H1 (cell line): Measurements from ENCODE around the gene MSH5. TPM values are rescaled to one million over a fixed set of nuclear protein-coding genes. Genes with fewer than 3 reads are reported as not detected.

Source experiments
- CTCF ChIA-PET: fragments of 300-600 bp; sonication (Branson Sonifier 250); formaldehyde crosslinking; loops from one replicate; lab custom pipeline; 2021; ENCODE audit not compliant: partially characterized antibody; lab: Charles Lee
- POLR2A ChIA-PET: fragments of 300-600 bp; sonication (Branson Sonifier 250); formaldehyde crosslinking; loops from one replicate; lab custom pipeline; 2021; ENCODE audit warnings: inconsistent platforms; ENCODE audit not compliant: partially characterized antibody; lab: Charles Lee
- DNase-seq, 2 experiments: peaks; one replicate each; pipeline versions ENCODE4 v3.0.0 to v3.0.0-alpha.2; 2010 to 2022; ENCODE audit warnings: low spot score in 2 of 2, low read depth in 1 of 2, mixed read lengths in 1 of 2
- FAIRE-seq: peaks from 2 replicates; lab custom pipeline; 2011; peaks lifted over from hg19 to GRCh38; lab: Jason Lieb, UNC
- H2AFZ ChIP-seq: 2 replicates; pipeline ENCODE4 v1.8.1; 2012; ENCODE audit warnings: low read length, inconsistent platforms
- H2AK5ac ChIP-seq: 2 replicates; pipeline ENCODE4 v1.6.1; 2013; ENCODE audit warnings: low read depth, low read length
- H2BK120ac ChIP-seq: replicated peaks from 2 replicates; pipeline ENCODE3; 2013; ENCODE audit warnings: low read depth, low read length, inconsistent platforms
- H2BK12ac ChIP-seq: 2 replicates; pipeline ENCODE4 v1.6.1; 2013; ENCODE audit warnings: low read depth, low read length
- H2BK15ac ChIP-seq: 2 replicates; pipeline ENCODE4 v1.6.1; 2013; ENCODE audit warnings: low read length
- H2BK20ac ChIP-seq: 2 replicates; pipeline ENCODE4 v1.6.1; 2013; ENCODE audit warnings: low read length
- H2BK5ac ChIP-seq: 2 replicates; pipeline ENCODE4 v1.6.1; 2013; ENCODE audit warnings: low read depth, low read length
- H3K14ac ChIP-seq: 2 replicates; pipeline ENCODE4 v1.6.1; 2013; ENCODE audit warnings: inconsistent platforms; ENCODE audit not compliant: insufficient read length
- H3K18ac ChIP-seq: 2 replicates; pipeline ENCODE4 v1.6.1; 2013; ENCODE audit warnings: low read length; ENCODE audit errors: extremely low read depth
- H3K23ac ChIP-seq: 2 replicates; pipeline ENCODE4 v1.6.1; 2013; ENCODE audit warnings: inconsistent platforms; ENCODE audit not compliant: insufficient read length
- H3K23me2 ChIP-seq: 2 replicates; pipeline ENCODE4 v1.6.1; 2013; ENCODE audit warnings: low read depth, low read length
- H3K27ac ChIP-seq: 2 replicates; pipeline ENCODE4 v1.6.1; 2011; ENCODE audit warnings: low read depth, low read length, inconsistent platforms
- H3K27me3 ChIP-seq, 4 experiments: replicated peaks in 1 of 4; 1 replicate in 1 of 4; 2 replicates in 3 of 4; pipeline versions ENCODE4 v1.6.1 to v1.8.1; 2011 to 2013; ENCODE audit warnings: low read length in 3 of 4, mild to moderate bottlenecking in 3 of 4, inconsistent platforms in 2 of 4, mixed read lengths in 2 of 4, moderate library complexity in 1 of 4; ENCODE audit not compliant: control insufficient read depth in 3 of 4, insufficient read depth in 3 of 4; ENCODE audit errors: extremely low read depth in 1 of 4
- H3K36me3 ChIP-seq, 4 experiments: 2 replicates each; pipeline versions ENCODE4 v1.6.1 to v1.8.1; 2011 to 2013; ENCODE audit warnings: mild to moderate bottlenecking in 4 of 4, low read length in 3 of 4, moderate library complexity in 2 of 4, control low read depth in 1 of 4, inconsistent platforms in 1 of 4; ENCODE audit not compliant: insufficient read depth in 4 of 4, control insufficient read depth in 2 of 4
- H3K4ac ChIP-seq: replicated peaks from 2 replicates; pipeline ENCODE3; 2013; ENCODE audit warnings: low read length, low read depth, mixed read lengths, inconsistent platforms; ENCODE audit not compliant: insufficient read length
- H3K4me1 ChIP-seq, 4 experiments: replicated peaks in 1 of 4; 1 replicate in 1 of 4; 2 replicates in 3 of 4; pipeline versions ENCODE4 v1.6.1 to v1.8.1; 2011 to 2013; ENCODE audit warnings: low read length in 3 of 4, inconsistent platforms in 2 of 4, mixed read lengths in 1 of 4; ENCODE audit not compliant: insufficient read depth in 4 of 4, control insufficient read depth in 3 of 4
- H3K4me2 ChIP-seq, 2 experiments: 2 replicates each; pipeline versions ENCODE4 v1.6.1 to v1.8.1; 2011 to 2013; ENCODE audit warnings: low read depth in 2 of 2, low read length in 2 of 2, control low read depth in 1 of 2, inconsistent platforms in 1 of 2, mild to moderate bottlenecking in 1 of 2; ENCODE audit not compliant: insufficient read depth in 1 of 2
- H3K4me3 ChIP-seq, 4 experiments: fragments of 200-600, 300-600 bp in 1 of 4; sonication (generic), shearing (Covaris generic), sonication (Bioruptor Twin) in 1 of 4; 2 replicates each; pipeline versions ENCODE4 v1.5.1 to v1.8.1; 2011 to 2016; ENCODE audit warnings: low read length in 4 of 4, low read depth in 3 of 4, control low read depth in 2 of 4, inconsistent platforms in 2 of 4, mild to moderate bottlenecking in 2 of 4, mixed read lengths in 1 of 4, moderate library complexity in 1 of 4; ENCODE audit not compliant: insufficient read depth in 2 of 4; ENCODE audit errors: extremely low read depth in 1 of 4
- H3K56ac ChIP-seq: replicated peaks from 2 replicates; pipeline ENCODE3; 2013; ENCODE audit warnings: low read depth, mild to moderate bottlenecking, mixed read lengths, low read length, inconsistent platforms; ENCODE audit not compliant: insufficient read length
- H3K79me1 ChIP-seq: 2 replicates; pipeline ENCODE4 v1.6.1; 2013; ENCODE audit warnings: low read depth, low read length, control low read depth
- H3K79me2 ChIP-seq, 2 experiments: 2 replicates each; pipeline versions ENCODE4 v1.6.1 to v1.8.1; 2012 to 2013; ENCODE audit warnings: low read length in 2 of 2, mild to moderate bottlenecking in 2 of 2, inconsistent platforms in 1 of 2; ENCODE audit not compliant: insufficient read depth in 2 of 2, control insufficient read depth in 1 of 2
- H3K9ac ChIP-seq, 4 experiments: replicated peaks in 1 of 4; 1 replicate in 1 of 4; 2 replicates in 3 of 4; pipeline versions ENCODE4 v1.6.1 to v1.8.1; 2011 to 2013; ENCODE audit warnings: low read depth in 3 of 4, low read length in 3 of 4, control low read depth in 2 of 4, mild to moderate bottlenecking in 2 of 4, moderate library complexity in 2 of 4, inconsistent platforms in 1 of 4; ENCODE audit errors: extremely low read depth in 1 of 4
- H3K9me3 ChIP-seq, 2 experiments: 2 replicates each; pipeline versions ENCODE4 v1.6.1 to v1.8.1; 2012 to 2013; ENCODE audit warnings: mild to moderate bottlenecking in 2 of 2, moderate library complexity in 2 of 2, control low read depth in 1 of 2, inconsistent platforms in 1 of 2, low read depth in 1 of 2, low read length in 1 of 2, mixed read lengths in 1 of 2; ENCODE audit not compliant: insufficient read depth in 2 of 2
- H4K20me1 ChIP-seq, 2 experiments: replicated peaks in 1 of 2; 2 replicates each; pipeline versions ENCODE3 to v1.8.1; 2011 to 2013; ENCODE audit warnings: inconsistent platforms in 2 of 2, low read length in 2 of 2, mild to moderate bottlenecking in 1 of 2; ENCODE audit not compliant: insufficient read depth in 2 of 2, control insufficient read depth in 1 of 2
- H4K5ac ChIP-seq: 2 replicates; pipeline ENCODE4 v1.6.1; 2013; ENCODE audit warnings: low read length, low read depth, mixed read lengths, inconsistent platforms; ENCODE audit not compliant: insufficient read length
- H4K8ac ChIP-seq: 2 replicates; pipeline ENCODE4 v1.8.0; 2013; ENCODE audit warnings: mild to moderate bottlenecking, moderate library complexity, low read length, inconsistent platforms; ENCODE audit not compliant: insufficient read depth; ENCODE audit errors: extremely low read depth
- H4K91ac ChIP-seq: replicated peaks from 2 replicates; pipeline ENCODE3; 2013; ENCODE audit warnings: low read length, mixed read lengths, inconsistent platforms; ENCODE audit not compliant: insufficient read length
- CHD1 ChIP-seq: IDR thresholded peaks from 2 replicates; pipeline ENCODE4 v1.6.1; 2012; ENCODE audit warnings: low read depth, low read length, improper control_type of control experiment
- EZH2 ChIP-seq: fragments of 200-600 bp; sonication (generic); IDR thresholded peaks from 2 replicates; pipeline ENCODE4 v1.7.1; 2012; ENCODE audit warnings: low read depth, mild to moderate bottlenecking, moderate library complexity, low read length, inconsistent platforms; ENCODE audit not compliant: severe bottlenecking
- HDAC2 ChIP-seq, 2 experiments: fragments of 300-600 bp in 1 of 2; sonication (generic) in 1 of 2; IDR thresholded peaks; 2 replicates each; pipeline ENCODE4 v1.6.1; 2011 to 2012; ENCODE audit warnings: low read depth in 2 of 2, low read length in 2 of 2, mild to moderate bottlenecking in 2 of 2, moderate library complexity in 2 of 2, borderline replicate concordance in 1 of 2, inconsistent platforms in 1 of 2
- JUN ChIP-seq: IDR thresholded peaks from 2 replicates; pipeline ENCODE4 v1.6.1; 2011; ENCODE audit warnings: low read depth, mild to moderate bottlenecking, improper control_type of control experiment, low read length
- MAX ChIP-seq: IDR thresholded peaks from 2 replicates; pipeline ENCODE4 v1.6.1; 2012; ENCODE audit warnings: inconsistent platforms
- POLR2A ChIP-seq, 2 experiments: IDR thresholded peaks; 1 replicate in 1 of 2; 2 replicates in 1 of 2; pipeline ENCODE4 v1.6.1; 2011; ENCODE audit warnings: low read depth in 2 of 2, low read length in 2 of 2, mild to moderate bottlenecking in 2 of 2; ENCODE audit errors: control extremely low read depth in 1 of 2
- POLR2AphosphoS5 ChIP-seq: IDR thresholded peaks from 2 replicates; pipeline ENCODE4 v1.6.1; 2011; ENCODE audit warnings: low read depth, low read length
- POU5F1 ChIP-seq: IDR thresholded peaks from 2 replicates; pipeline ENCODE4 v1.6.1; 2011; ENCODE audit warnings: low read depth, mild to moderate bottlenecking, low read length, moderate library complexity
- RAD21 ChIP-seq, 2 experiments: IDR thresholded peaks in 1 of 2; conservative IDR thresholded peaks in 1 of 2; 2 replicates each; pipeline ENCODE4 v1.6.1; 2011; ENCODE audit warnings: low read depth in 2 of 2, low read length in 2 of 2, improper control_type of control experiment in 1 of 2, inconsistent platforms in 1 of 2, mild to moderate bottlenecking in 1 of 2, moderate library complexity in 1 of 2
- SIRT6 ChIP-seq: IDR thresholded peaks from one replicate; pipeline ENCODE4 v1.7.1; 2012; ENCODE audit warnings: low read length, inconsistent platforms
- TAF1 ChIP-seq: IDR thresholded peaks from 2 replicates; pipeline ENCODE4 v1.6.1; 2011; ENCODE audit warnings: mild to moderate bottlenecking, low read depth, low read length
- TCF12 ChIP-seq: IDR thresholded peaks from 2 replicates; pipeline ENCODE4 v1.6.1; 2011; ENCODE audit warnings: low read depth, mild to moderate bottlenecking, low read length
- TEAD4 ChIP-seq: IDR thresholded peaks from 2 replicates; pipeline ENCODE4 v1.6.1; 2012; ENCODE audit warnings: low read depth, low read length, inconsistent platforms, mixed read lengths
- WGBS, 2 experiments: shearing (Covaris generic) in 1 of 2; methylation state at CpG; one replicate each; pipeline versions ENCODE4 v1.1.6 to v1.1.7; 2013 to 2015; ENCODE audit warnings: low lambda C conversion rate in 2 of 2, mixed read lengths in 2 of 2, inconsistent platforms in 1 of 2, low coverage in 1 of 2, missing lambda C conversion rate in 1 of 2; ENCODE audit not compliant: insufficient replicate concordance in 2 of 2, insufficient coverage in 1 of 2, insufficient read length in 1 of 2; ENCODE audit errors: extremely low coverage in 1 of 2, missing lambda C conversion rate in 1 of 2; 5-methylcytosine and 5-hydroxymethylcytosine counted together
- polyA plus RNA-seq, 7 experiments: library from polyadenylated mRNA; depleted of rRNA in 3 of 7; stranded (reverse) in 5 of 7; unstranded in 2 of 7; fragments of >200 nt in 5 of 7; fragments of 200-250 nt in 2 of 7; gene quantifications; 1 replicate in 5 of 7; 2 replicates in 1 of 7; 4 replicates in 1 of 7; pipeline versions ENCODE4 v1.2.1 to v1.2.3, GENCODE V29; 2011 to 2013; ENCODE audit warnings: missing spikeins in 2 of 7, mixed read lengths in 2 of 7
- total RNA-seq: library from RNA; stranded (reverse); fragmentation: NEBNext Ultra II Directional; extraction: Animal tissue kit (Norgen Biotek cat#: 25700); gene quantifications from 2 replicates; pipeline ENCODE4 v1.2.1, GENCODE V29; 2021

MSH5 gene
- total and polyA plus RNA-seq, 2 of the 8 experiments (the other 6 are each of a cell fraction or from before 2014, with no cell fraction given): 25.3 to 26.5 TPM

- 86% methylated on average over 5 of the region's 5 CpGs; no CpG with 5 or more reads in 1 of the 2 experiments for WGBS, 2 experiments
- CTCF ChIA-PET: interaction anchor here (1.2 to 3.7 kb wide), 3 partner anchors 9 to 43 kb away, joined by 3 to 18 read pairs (median 4); no protein-coding TSS in a partner anchor
- TF ChIP-seq TAF1: no peak
- TF ChIP-seq TEAD4: no peak
- TF ChIP-seq POLR2A (IDR thresholded peaks at IDR 0.05; ENCODE audit: control extremely low read depth in 1 of 2, low read depth in 2 of 2, low read length in 2 of 2): no peak
- TF ChIP-seq POLR2AphosphoS5: no peak
- no peak for TF ChIP-seq CHD1
- no peak for TF ChIP-seq EZH2
- TF ChIP-seq RAD21 (IDR thresholded peaks at IDR 0.05 in 1 of 2, conservative IDR thresholded peaks at IDR 0.05 in 1 of 2; ENCODE audit: low read depth in 2 of 2, low read length in 2 of 2): no peak
- no peak for TF ChIP-seq POU5F1
- TF ChIP-seq HDAC2 (IDR thresholded peaks at IDR 0.05; ENCODE audit: borderline replicate concordance in 1 of 2, low read depth in 2 of 2, low read length in 2 of 2): no peak
- TF ChIP-seq SIRT6: no peak
- no peak for TF ChIP-seq MAX
- no peak for TF ChIP-seq TCF12
- no peak for TF ChIP-seq JUN
These were observed 19.5 kb upstream of the MSH5 start for GRCh38 chr6:31720196-31720770.

More at GRCh38 chr6:31720196-31720770, 19.5 kb upstream of the MSH5 start:
- Histone ChIP-seq H3K4me2 (no peak overlapping the region), H2BK12ac (peak overlapping the region; percentile 81; the same call in 1 of the 2 replicates), H3K9me3 (no peaks in the 10 kb centered on the region), H3K23me2 (no peaks in the 10 kb centered on the region), H2BK5ac (no peak overlapping the region), H3K36me3 (no peaks in the 10 kb centered on the region), H4K5ac (no peak overlapping the region), H3K14ac (no peak overlapping the region), H4K20me1 (no peaks in the 10 kb centered on the region), H2AK5ac (no peak overlapping the region), H3K56ac (no peak overlapping the region), H3K27me3 (no peaks in the 10 kb centered on the region), H3K4ac (no peak overlapping the region), H3K27ac (no peak overlapping the region), H4K8ac (no peak overlapping the region), H2BK120ac (no peak overlapping the region), H2BK20ac (no peak overlapping the region; the same call in 1 of the 2 replicates), H3K9ac (no peak overlapping the region), H4K91ac (peak overlapping the region; percentile 60), H3K79me2 (no peaks in the 10 kb centered on the region), H3K4me3 (no peak overlapping the region), H3K79me1 (no peaks in the 10 kb centered on the region), H3K18ac (no peak overlapping the region), H2BK15ac (0 out of 2 replicates have a peak overlapping the region, but pooled peaks have one; percentile 8), H3K23ac (no peak overlapping the region), H2AFZ (no peak overlapping the region), H3K4me1 (peaks cover 2 to 19% (median 17%) of the 10 kb centered on the region in 4 experiments)
- DNase-seq (no peak), FAIRE-seq (no peak)
- POLR2A ChIA-PET: interaction anchor here (0.6 to 3.5 kb wide), 5 partner anchors 9 to 549 kb away, joined by 3 to 10 read pairs (median 6); partner anchors contain the start of gene MSH5
